Activated CD4-positive, alpha-beta T cell treated with anti-CD3 and anti-CD28 coated beads, Interleukin-2, amount 50 U/mL, for 48 hours (primary cell): Measurements from ENCODE around the gene TBK1.

Experiments
- DNase-seq, 2 experiments: peaks; one replicate each; pipeline ENCODE4 v3.0.0-alpha.2; 2020

The TBK1 gene

GRCh38 chr12:64452559-64453329 is 824 bp downstream of the TBK1 start:
- DNase-seq, result no peak

DNA sequence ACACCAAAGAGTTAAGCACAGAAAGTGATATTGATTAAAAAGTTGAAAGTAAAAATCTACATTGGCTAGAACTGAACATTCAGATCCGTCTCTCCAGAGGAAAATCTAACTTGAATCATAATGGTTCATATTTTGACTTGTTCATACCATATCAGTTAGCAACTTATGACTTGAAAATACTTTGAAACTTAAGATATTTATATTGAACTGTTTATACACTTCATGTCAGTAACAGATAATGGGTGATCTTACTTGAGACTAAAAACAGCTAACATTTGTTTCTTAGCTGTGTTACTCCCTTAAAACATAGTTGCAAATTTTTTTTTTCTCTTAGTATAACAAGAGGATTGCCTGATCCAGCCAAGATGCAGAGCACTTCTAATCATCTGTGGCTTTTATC is 3.6 kb downstream of the TBK1 start:
- no peak for DNase-seq

- DNase-seq, result no peak
Measured at GRCh38 chr12:64456119-64456518, 4.2 kb downstream of the TBK1 start.

DNA sequence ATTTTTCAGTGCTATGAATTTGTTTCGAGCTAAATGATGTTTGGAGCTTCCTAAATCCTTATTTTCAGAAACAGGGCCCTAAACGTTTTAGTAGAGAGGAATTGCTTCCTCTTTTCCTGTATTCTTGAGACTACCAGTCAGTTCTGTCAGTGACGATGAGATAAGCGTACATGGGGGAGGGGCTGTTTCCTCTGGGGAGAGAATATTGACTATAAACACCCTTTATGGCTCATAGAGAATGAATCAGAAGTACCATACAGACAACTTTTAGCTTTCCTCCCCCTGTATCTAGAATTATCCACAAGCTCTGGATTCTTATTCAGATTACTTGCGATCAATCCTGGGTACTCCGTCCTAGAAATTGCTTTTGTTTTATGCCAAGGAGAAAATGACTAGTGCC is 5.1 kb downstream of the TBK1 start:
- DNase-seq, result peak; percentile 37 to 57

- DNase-seq, result no peak
Measured at GRCh38 chr12:64457466-64457865, 5.5 kb downstream of the TBK1 start.

GRCh38 chr12:64457923-64458322 is 6.0 kb downstream of the TBK1 start:
- DNase-seq, result no peak

- DNase-seq, result no peak
Measured at GRCh38 chr12:64459394-64459891, 7.5 kb downstream of the TBK1 start.

GRCh38 chr12:64461634-64462414 is 9.9 kb downstream of the TBK1 start:
- DNase-seq, result no peak

DNA sequence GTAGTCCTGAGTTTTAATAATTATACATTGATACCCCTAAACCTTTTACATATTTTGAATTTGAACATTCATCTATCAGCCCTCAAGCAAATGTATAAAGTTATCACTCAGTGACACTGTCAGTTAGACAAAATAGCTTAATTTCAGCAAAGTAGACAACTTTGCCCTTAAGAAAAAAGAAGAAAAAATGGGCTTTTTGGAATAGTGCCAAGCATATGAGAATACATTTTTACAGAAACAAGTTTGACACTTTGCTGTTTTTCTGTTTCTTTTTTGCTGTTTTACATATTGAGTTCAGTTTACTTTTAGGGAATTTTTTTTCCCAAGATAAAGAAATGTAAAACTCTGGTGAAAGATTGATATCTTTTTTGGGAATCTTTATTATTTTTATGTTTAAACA is 14.3 kb downstream of the TBK1 start:
- DNase-seq, result no peak

GRCh38 chr12:64468966-64469365 is 17.0 kb downstream of the TBK1 start:
- no peak for DNase-seq

GRCh38 chr12:64469455-64470142 is 17.7 kb downstream of the TBK1 start:
- no peak for DNase-seq

- DNase-seq, result no peak
Measured at GRCh38 chr12:64470495-64470894, 18.6 kb downstream of the TBK1 start.

DNA sequence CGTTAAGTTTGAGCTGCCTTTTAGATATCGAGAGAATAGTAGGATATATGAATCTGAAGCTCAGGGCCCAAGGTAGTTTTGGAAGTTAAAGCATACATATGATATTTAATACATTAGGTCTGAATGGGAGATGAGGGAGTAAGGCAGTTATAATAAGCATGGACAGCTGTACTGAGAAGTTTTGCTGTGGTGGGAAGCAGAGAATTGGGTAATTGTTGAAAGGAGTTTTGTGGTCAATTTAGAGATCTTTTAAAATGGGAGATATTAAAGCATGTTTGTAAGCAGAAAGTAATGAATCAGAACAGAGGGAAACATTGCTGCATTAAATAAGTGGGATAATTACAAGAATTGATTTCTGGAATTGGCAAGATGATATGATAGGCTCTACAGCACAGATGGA is 21.3 kb downstream of the TBK1 start:
- no peak for DNase-seq

DNA sequence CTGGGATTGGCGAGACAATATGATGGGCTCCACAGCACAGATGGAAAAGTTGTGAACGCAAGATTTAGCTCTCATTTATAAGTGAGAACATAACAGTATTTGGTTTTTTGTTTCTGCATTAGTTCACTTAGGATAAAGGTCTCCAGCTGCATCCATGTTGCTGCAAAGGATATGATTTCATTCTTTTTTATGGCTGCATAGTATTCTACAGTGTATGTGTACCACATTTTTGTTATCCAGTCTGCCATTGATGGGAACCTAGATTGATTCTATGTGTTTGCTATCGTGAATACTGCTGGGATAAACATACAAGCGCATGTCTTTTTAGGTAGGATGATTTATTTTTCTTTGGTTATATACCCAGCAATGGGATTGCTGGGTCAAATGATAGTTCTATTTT is 23.6 kb downstream of the TBK1 start:
- DNase-seq, result no peak

- no peak for DNase-seq
Measured at GRCh38 chr12:64476844-64477243, 24.9 kb downstream of the TBK1 start.

- DNase-seq, result no peak
Measured at GRCh38 chr12:64478661-64479060, 26.7 kb downstream of the TBK1 start.

DNA sequence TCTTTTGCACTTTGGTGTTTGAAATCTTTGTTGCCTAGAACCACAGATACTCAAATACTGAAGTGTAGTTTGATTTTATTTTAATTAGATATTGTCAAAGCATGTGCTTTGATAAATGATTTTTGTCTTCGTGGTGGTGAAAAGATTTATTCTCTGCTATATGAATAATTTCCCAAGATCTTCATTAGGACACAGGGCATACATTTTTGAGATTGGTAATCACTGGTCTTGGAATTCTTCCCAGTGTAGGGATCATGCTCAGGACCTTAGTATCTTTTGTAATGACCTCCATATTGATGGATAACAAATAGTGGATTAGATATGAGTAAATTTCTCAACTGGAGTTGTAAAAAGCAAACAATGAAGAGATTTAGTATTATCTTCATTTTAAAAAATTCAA is 28.2 kb downstream of the TBK1 start:
- no peak for DNase-seq

DNA sequence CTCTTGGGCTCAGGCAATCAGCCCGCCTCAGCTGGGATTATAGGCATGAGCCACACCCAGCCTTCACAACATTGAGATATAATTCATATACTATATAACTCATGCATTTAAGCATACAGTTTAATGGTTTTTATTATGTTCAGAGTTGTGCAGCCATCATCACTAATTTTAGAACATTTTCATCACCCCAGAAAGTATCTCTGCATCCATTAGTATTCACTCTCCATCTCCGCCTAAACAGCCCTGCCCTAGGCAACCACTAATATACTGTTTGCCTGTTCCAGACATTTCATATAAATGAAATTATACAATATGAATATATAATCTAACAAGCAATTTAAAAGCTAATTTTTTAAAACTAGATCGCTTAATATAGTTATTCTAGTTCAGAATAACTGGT is 34.7 kb downstream of the TBK1 start:
- no peak for DNase-seq

- no peak for DNase-seq
Measured at GRCh38 chr12:64491718-64492117, 39.8 kb downstream of the TBK1 start.

DNA sequence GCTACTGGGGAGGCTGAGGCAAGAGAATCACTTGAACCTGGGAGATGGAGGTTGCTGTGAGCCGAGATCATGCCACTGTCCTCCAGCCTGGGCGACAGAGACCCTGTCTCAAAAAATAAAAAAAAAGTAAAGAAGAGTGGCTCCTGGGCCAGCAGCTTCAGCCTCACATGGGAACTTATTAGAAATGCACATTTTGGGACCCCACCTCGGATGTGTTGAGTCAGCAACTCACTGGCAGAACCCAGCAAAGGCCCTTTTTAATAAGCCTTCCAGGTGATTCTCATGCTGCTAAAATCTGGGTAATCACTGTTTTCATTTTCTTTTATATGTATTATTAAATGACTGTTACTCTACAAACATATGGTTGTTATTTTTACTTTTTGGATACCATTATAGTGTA is 41.6 kb downstream of the TBK1 start:
- no peak for DNase-seq

DNA sequence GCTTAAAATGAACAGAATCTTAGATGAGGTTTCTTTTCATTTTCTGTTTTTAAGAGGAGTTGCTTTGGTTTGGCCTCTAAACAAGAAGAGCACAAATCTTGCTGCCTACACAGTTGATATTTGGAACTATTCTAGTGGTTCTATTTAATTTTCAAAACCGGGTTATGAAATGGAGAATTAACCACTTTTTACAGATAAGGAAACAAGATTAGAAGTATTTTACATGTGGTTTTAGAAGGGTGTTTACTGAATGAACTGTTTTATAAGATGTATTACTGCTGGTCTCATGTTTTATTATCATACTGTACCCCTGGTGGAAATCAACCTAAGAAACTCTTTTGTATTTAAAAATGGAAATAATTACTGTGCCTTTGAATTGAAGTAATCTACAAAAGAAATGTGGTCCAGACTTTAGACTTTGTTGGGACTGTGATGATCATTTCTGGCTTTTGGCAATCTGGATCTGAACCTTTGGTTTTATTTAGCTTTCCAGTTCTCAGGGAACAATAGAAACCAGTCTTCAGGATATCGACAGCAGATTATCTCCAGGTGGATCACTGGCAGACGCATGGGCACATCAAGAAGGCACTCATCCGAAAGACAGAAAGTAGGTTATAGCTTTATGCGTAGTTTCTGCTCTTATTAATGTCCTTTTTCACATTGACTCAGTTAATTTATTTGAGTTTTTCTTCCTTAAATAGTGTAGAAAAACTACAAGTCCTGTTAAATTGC is 43.2 kb downstream of the TBK1 start:
- DNase-seq, result no peak

DNA sequence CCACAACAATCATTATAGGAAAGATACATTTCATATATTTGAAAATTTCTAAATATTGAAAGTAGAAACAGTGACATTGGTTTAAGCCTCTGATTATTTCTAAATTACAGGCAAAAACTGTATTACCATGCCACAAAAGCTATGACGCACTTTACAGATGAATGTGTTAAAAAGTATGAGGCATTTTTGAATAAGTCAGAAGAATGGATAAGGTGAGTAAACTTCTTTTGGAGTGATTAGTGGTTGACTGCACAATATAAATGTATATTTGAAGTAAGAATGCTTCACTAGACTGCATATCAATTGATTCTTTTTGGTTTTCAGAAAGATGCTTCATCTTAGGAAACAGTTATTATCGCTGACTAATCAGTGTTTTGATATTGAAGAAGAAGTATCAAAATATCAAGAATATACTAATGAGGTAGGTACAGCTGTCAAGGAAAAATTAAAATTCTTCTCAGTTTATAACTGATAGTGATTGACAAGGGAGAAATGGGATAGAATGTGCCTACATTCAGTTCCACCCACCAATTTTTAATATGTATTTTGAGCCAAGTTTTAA is 45.0 kb downstream of the TBK1 start:
- DNase-seq, result no peak

GRCh38 chr12:64497484-64497883 is 45.6 kb downstream of the TBK1 start:
- DNase-seq, result no peak
